Osteoblast (primary cell): ENCODE data around the gene FGF3. TPM values are rescaled to one million over a fixed set of nuclear protein-coding genes. Genes with fewer than 3 reads are reported as not detected.
A peak's percentile ranks its signal among the peaks of the same experiment; 100 is the strongest.

Source experiments
- DNase-seq: peaks from one replicate; pipeline ENCODE4 v3.0.0; 2011; ENCODE audit warnings: low spot score, mixed read lengths; ENCODE audit not compliant: insufficient read length; ENCODE audit errors: missing footprints
- H2AFZ ChIP-seq: 2 replicates; pipeline ENCODE4 v1.6.0; 2011; ENCODE audit warnings: mild to moderate bottlenecking, low read length
- H3K27ac ChIP-seq: 2 replicates; pipeline ENCODE4 v1.5.1; 2011; ENCODE audit warnings: mild to moderate bottlenecking, low read depth, low read length, moderate library complexity
- H3K27me3 ChIP-seq: 2 replicates; pipeline ENCODE4 v1.6.0; 2012; ENCODE audit warnings: mild to moderate bottlenecking, control low read depth, inconsistent platforms, low read length, moderate library complexity; ENCODE audit not compliant: insufficient read depth
- H3K36me3 ChIP-seq: 2 replicates; pipeline ENCODE4 v1.5.1; 2011; ENCODE audit warnings: mild to moderate bottlenecking, low read length, control low read depth, moderate library complexity; ENCODE audit not compliant: insufficient read depth
- H3K4me1 ChIP-seq: 2 replicates; pipeline ENCODE4 v1.5.1; 2011; ENCODE audit warnings: mild to moderate bottlenecking, low read length, control low read depth, moderate library complexity; ENCODE audit not compliant: insufficient read depth
- H3K4me2 ChIP-seq: 2 replicates; pipeline ENCODE4 v1.6.0; 2011; ENCODE audit warnings: mild to moderate bottlenecking, low read length; ENCODE audit not compliant: insufficient read depth
- H3K4me3 ChIP-seq: fragments of 200-600 bp; sonication (generic); 3 replicates; pipeline ENCODE4 v1.5.1; 2012; ENCODE audit warnings: mild to moderate bottlenecking, low read length, inconsistent platforms; ENCODE audit not compliant: insufficient read depth
- H3K79me2 ChIP-seq: 2 replicates; pipeline ENCODE4 v1.6.0; 2012; ENCODE audit warnings: mild to moderate bottlenecking, low read length, control low read depth, inconsistent platforms; ENCODE audit not compliant: insufficient read depth
- H3K9me3 ChIP-seq: 2 replicates; pipeline ENCODE4 v1.5.1; 2011; ENCODE audit warnings: low read depth, low read length, control low read depth
- H4K20me1 ChIP-seq: 2 replicates; pipeline ENCODE4 v1.6.0; 2012; ENCODE audit warnings: mild to moderate bottlenecking, low read length, control low read depth; ENCODE audit not compliant: insufficient read depth
- CTCF ChIP-seq: IDR thresholded peaks from 2 replicates; pipeline ENCODE4 v1.5.1; 2011; ENCODE audit warnings: mild to moderate bottlenecking, low read depth, low read length, moderate library complexity; ENCODE audit errors: extremely low read depth
- total RNA-seq: library from RNA; depleted of rRNA; stranded (reverse); fragments of >200 nt; gene quantifications from 2 replicates; pipeline ENCODE4 v1.2.3, GENCODE V29; 2012

The FGF3 gene
- total RNA-seq, 1 donor = not detected

GRCh38 chr11:69774354-69775162, 44.7 kb downstream of the FGF3 start:
- H3K4me2 ChIP-seq = no peak overlapping the region
- no peaks in the 10 kb centered on the region for H4K20me1 ChIP-seq
- H3K27me3 ChIP-seq = peaks cover 86% of the 10 kb centered on the region
- H2AFZ ChIP-seq = no peak overlapping the region
- TF ChIP-seq CTCF = no peak
- H3K4me1 ChIP-seq = no peaks in the 10 kb centered on the region
- H3K79me2 ChIP-seq = no peaks in the 10 kb centered on the region
- no peak overlapping the region for H3K4me3 ChIP-seq
- peak; percentile 44 for DNase-seq
- no peaks in the 10 kb centered on the region for H3K9me3 ChIP-seq
- no peaks in the 10 kb centered on the region for H3K36me3 ChIP-seq
- H3K27ac ChIP-seq = no peak overlapping the region

DNA sequence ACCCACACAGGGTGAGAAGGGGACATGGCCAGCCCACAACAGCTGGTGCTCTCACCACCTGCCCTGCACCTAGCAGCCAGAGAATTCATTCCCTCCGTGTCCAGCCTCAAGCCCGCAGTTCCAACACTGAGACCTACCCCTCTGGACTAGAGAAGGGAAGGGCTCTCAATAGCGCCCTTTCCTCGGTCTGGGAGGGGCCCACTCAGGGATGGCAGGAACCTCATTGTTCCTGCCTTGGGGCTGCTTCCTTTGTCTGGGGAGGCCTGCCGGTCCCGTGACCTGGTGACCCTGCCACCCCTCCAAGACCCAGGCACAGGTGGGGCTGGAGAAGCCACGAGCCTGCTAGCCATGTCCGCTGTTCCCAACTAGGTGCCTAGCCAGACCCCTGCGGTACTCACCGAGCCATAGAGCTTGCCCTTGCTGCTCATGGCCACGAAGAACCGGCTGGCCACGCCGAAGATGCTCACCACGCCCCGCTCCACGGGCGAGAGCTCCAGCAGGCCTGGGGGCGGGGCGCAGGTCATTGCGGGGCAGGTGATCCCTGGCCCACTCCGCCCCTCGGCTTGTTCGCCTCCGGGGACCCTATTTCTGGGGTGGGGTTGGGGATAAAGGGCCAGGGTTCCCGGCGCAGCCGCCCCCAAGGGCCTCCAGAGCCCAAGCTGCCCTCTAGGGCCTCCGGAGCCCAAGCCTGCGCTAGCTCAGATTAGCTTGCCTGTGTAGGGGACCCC, 45.4 kb downstream of the FGF3 start:
- no peak overlapping the region for H2AFZ ChIP-seq
- no peak for TF ChIP-seq CTCF
- H3K9me3 ChIP-seq = no peaks in the 10 kb centered on the region
- no peak overlapping the region for H3K27ac ChIP-seq
- peaks cover 85% of the 10 kb centered on the region for H3K27me3 ChIP-seq
- no peak overlapping the region for H3K4me3 ChIP-seq
- H4K20me1 ChIP-seq = no peaks in the 10 kb centered on the region
- peak; percentile 17 for DNase-seq
- no peaks in the 10 kb centered on the region for H3K36me3 ChIP-seq
- no peak overlapping the region for H3K4me2 ChIP-seq
- H3K4me1 ChIP-seq = no peaks in the 10 kb centered on the region
- no peaks in the 10 kb centered on the region for H3K79me2 ChIP-seq

- Histone ChIP-seq H3K27ac (no peak overlapping the region), H2AFZ (no peak overlapping the region), H3K4me3 (no peak overlapping the region), H3K4me1 (no peaks in the 10 kb centered on the region), H3K27me3 (peaks cover 67% of the 10 kb centered on the region), H4K20me1 (no peaks in the 10 kb centered on the region), H3K79me2 (no peaks in the 10 kb centered on the region), H3K4me2 (no peak overlapping the region), H3K9me3 (no peaks in the 10 kb centered on the region), H3K36me3 (no peaks in the 10 kb centered on the region)
- no peak for TF ChIP-seq CTCF
- DNase-seq = peak; percentile 35
These were observed 47.8 kb downstream of the FGF3 start for GRCh38 chr11:69771466-69771865.

DNA sequence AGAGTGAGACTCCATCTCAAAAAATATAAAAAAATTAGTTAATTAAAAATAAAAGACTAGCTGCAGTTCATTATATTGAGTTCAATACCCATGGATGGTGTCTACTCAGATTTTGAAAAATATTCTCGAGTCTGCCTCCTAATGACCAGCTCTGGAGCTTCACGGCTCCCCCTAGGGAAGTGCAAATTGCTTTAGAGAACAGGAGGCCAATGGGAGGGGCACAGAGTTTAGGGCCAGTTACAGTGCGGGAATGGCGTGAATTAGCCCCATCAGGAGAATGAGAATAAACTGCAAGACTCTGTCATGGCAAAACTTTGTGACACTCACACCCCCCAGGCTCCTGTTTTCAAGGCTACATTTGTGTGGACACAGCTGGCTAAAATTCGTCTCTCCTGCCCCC, 48.7 kb downstream of the FGF3 start:
- peak; percentile 26 for DNase-seq
- no peak overlapping the region for H2AFZ ChIP-seq
- H3K36me3 ChIP-seq = no peaks in the 10 kb centered on the region
- no peaks in the 10 kb centered on the region for H3K9me3 ChIP-seq
- no peaks in the 10 kb centered on the region for H3K79me2 ChIP-seq
- H3K27me3 ChIP-seq = peaks cover 58% of the 10 kb centered on the region
- no peak overlapping the region for H3K4me3 ChIP-seq
- H4K20me1 ChIP-seq = no peaks in the 10 kb centered on the region
- no peaks in the 10 kb centered on the region for H3K4me1 ChIP-seq
- no peak for TF ChIP-seq CTCF
- H3K27ac ChIP-seq = no peak overlapping the region
- H3K4me2 ChIP-seq = no peak overlapping the region
